Measurements from ENCODE around the gene MST1R.

MST1R gene

GRCh38 chr3:49901366-49902339 lies 2.0 kb downstream of the MST1R start:
- H3K4me3 ChIP-seq, result no peak overlapping the region
- H3K27ac ChIP-seq, result peak overlapping the region in 1 of 2 donors; percentile 9

GRCh38 chr3:49900491-49901153 lies 3.1 kb downstream of the MST1R start:
- Histone ChIP-seq H3K27me3 (no peaks in the 10 kb centered on the region), H3K4me1 (peaks cover 0 to 44% (median 16%) of the 10 kb centered on the region in 4 donors), H3K4me3 (no peak overlapping the region), H3K27ac (peak overlapping the region in 1 of 2 donors; percentile 9), H3K9me3 (no peaks in the 10 kb centered on the region), H3K36me3 (peaks cover 0 to 15% (median 0%) of the 10 kb centered on the region in 3 donors)
- no peak for TF ChIP-seq CTCF (IDR thresholded peaks at IDR 0.05)
- intact Hi-C loops (cut with DNase I; ENCODE audit: low total_unique reads), result loop anchor here (10.0 kb wide), 1 partner anchor 56 kb away; no protein-coding TSS in a partner anchor
- DNase-seq, result peak in 1 of 2 donors; percentile 74

More at GRCh38 chr3:49901366-49902339, 2.0 kb downstream of the MST1R start:
- H3K4me1 ChIP-seq, result peaks cover 0 to 54% (median 23%) of the 10 kb centered on the region in 4 donors
- H3K9me3 ChIP-seq, result no peaks in the 10 kb centered on the region
- DNase-seq, result no peak
- no peaks in the 10 kb centered on the region for H3K27me3 ChIP-seq
- H3K36me3 ChIP-seq, result peaks cover 0 to 8% (median 0%) of the 10 kb centered on the region in 3 donors
- intact Hi-C loops (cut with DNase I; ENCODE audit: low total_unique reads), result loop anchor here (10.0 kb wide), 1 partner anchor 57 kb away; no protein-coding TSS in a partner anchor
- no peak for TF ChIP-seq CTCF (IDR thresholded peaks at IDR 0.05)

- DNase-seq, result no peak
- Histone ChIP-seq H3K9me3 (no peaks in the 10 kb centered on the region), H3K4me3 (no peak overlapping the region), H3K27ac (no peak overlapping the region), H3K4me1 (peaks cover 0 to 36% (median 13%) of the 10 kb centered on the region in 4 donors), H3K27me3 (no peaks in the 10 kb centered on the region), H3K36me3 (peaks cover 0 to 23% (median 0%) of the 10 kb centered on the region in 3 donors)
- no peak for TF ChIP-seq CTCF (IDR thresholded peaks at IDR 0.05)
- intact Hi-C loops (cut with DNase I; ENCODE audit: low total_unique reads), result loop anchor here (10.0 kb wide), 1 partner anchor 55 kb away; no protein-coding TSS in a partner anchor
Observed at GRCh38 chr3:49899815-49900214, 3.9 kb downstream of the MST1R start.

- Histone ChIP-seq H3K36me3 (peaks cover 0 to 23% (median 0%) of the 10 kb centered on the region in 3 donors), H3K27ac (no peak overlapping the region), H3K4me3 (no peak overlapping the region), H3K27me3 (no peaks in the 10 kb centered on the region), H3K9me3 (no peaks in the 10 kb centered on the region), H3K4me1 (peaks cover 0 to 29% (median 11%) of the 10 kb centered on the region in 4 donors)
- DNase-seq, result no peak
- intact Hi-C loops (cut with DNase I; ENCODE audit: low total_unique reads), result no loop called here
- TF ChIP-seq CTCF (IDR thresholded peaks at IDR 0.05), result no peak
Observed at GRCh38 chr3:49898991-49899390, 4.7 kb downstream of the MST1R start.

GRCh38 chr3:49896345-49896744 lies 7.3 kb downstream of the MST1R start:
- no peak for TF ChIP-seq CTCF (IDR thresholded peaks at IDR 0.05)
- no peaks in the 10 kb centered on the region for H3K27me3 ChIP-seq
- peaks cover 0 to 23% (median 0%) of the 10 kb centered on the region in 3 donors for H3K36me3 ChIP-seq
- no peak overlapping the region for H3K27ac ChIP-seq
- H3K9me3 ChIP-seq, result no peaks in the 10 kb centered on the region
- no peak overlapping the region for H3K4me3 ChIP-seq
- H3K4me1 ChIP-seq, result peaks cover 0 to 12% (median 5%) of the 10 kb centered on the region in 4 donors
- no peak for DNase-seq
- intact Hi-C loops (cut with DNase I; ENCODE audit: low total_unique reads), result no loop called here
